Choroid plexus epithelial cell (primary cell): Measurements from ENCODE around the gene ENTREP1.
"Not testable (repeated sequence)": the region's sequence is repeated elsewhere in the genome, so short reads cannot be mapped to it uniquely, and the experiment has no call there.

Experiments
- DNase-seq: peaks from one replicate; pipeline ENCODE4 v3.0.0-alpha.2; 2010; ENCODE audit warnings: low read depth
- H3K4me3 ChIP-seq: 2 replicates; pipeline ENCODE4 v1.5.1; 2011; ENCODE audit warnings: low read depth, mild to moderate bottlenecking, control low read depth, low read length, moderate library complexity
- CTCF ChIP-seq: conservative IDR thresholded peaks from 2 replicates; pipeline ENCODE4 v1.5.1; 2011; ENCODE audit warnings: low read depth, mild to moderate bottlenecking, control low read depth, inconsistent platforms, low read length, moderate library complexity

ENTREP1 gene

DNA sequence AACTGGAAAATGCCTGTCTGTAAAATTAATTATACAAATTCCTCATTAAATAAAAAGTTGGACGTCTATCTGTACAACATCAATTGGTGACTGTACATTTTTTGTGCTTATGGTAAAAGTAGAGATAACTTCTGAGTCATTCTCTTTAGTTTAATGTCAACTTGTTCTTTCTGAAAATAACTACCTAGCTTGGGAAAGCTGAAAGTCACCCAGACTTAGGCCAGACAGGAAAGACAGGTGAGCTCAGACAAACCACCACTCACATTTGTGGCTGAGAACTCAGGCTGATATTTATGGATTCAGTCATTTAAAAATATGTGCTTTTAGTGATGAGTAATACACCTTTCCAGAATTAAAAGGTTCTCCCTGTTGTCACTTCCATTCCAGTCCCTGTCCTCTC, 31.9 kb upstream of the ENTREP1 start:
- H3K4me3 ChIP-seq: no peak overlapping the region
- no peak for DNase-seq
- TF ChIP-seq CTCF: no peak

DNA sequence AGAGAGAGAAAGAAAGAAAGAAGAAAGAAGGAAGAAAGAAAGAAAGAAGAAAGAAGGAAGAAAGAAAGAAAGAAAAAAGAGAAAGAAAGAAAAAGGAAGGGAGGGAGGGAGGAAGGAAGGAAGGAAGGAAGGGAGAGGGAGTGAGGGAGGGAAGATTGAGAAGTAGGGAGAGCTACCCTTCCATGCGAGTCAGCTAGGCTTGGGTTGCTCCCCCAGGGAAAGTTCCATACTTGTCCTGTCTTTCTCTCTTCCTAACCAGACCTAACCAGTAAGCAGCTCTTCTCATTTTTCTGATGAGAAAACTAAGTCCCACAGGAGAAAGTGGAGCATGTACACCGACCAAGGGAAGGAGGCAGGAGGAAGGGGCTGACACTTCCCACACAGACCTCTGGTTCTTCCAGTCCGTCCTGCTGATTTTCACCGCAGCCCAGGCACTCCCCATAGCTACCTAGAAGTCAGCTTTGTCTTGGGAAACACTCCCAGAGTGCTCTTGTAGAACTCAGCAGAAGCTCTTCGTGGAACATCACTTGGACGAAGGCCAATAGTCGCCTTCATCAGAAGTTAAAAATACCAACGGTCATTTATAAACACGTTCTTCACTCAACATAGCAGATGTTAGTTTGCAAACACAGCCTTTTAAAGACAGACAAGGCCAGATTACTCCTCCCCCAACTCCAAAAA, 29.0 kb upstream of the ENTREP1 start:
- DNase-seq: peak; percentile 46
- no peak overlapping the region for H3K4me3 ChIP-seq
- no peak for TF ChIP-seq CTCF

DNA sequence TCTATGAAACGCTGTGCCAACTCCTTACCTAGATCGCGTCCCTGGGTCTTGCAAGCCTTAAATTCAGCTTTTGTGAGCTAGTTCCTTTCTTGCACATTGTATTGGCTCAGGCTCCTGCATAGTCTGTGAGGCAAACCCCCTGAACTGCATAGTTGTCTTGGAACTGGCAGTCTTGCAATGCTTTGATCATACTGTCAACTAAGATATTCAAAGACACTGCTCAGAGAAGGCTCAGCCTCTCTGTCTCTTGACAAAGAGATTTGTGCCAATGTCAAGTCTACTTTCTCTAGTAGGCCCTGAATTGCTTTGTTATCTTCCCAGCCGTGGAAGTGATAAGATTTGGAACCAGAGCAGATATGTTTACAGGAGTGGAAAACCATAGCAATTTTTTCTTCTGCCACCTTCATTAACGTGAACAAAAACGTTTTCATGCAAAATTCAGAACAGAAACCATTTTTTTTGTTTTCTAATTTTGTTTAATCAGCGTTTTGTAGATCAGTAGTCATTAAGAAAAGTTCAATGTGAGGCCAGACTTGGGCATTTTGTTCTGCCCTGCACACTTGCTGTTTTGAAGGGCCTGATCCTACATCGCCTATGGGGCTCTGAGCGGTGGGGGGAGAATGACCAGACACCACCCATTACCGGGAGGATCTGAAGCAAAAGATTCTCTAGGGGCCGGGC, 27.6 kb upstream of the ENTREP1 start:
- no peak overlapping the region for H3K4me3 ChIP-seq
- no peak for TF ChIP-seq CTCF
- no peak for DNase-seq

DNA sequence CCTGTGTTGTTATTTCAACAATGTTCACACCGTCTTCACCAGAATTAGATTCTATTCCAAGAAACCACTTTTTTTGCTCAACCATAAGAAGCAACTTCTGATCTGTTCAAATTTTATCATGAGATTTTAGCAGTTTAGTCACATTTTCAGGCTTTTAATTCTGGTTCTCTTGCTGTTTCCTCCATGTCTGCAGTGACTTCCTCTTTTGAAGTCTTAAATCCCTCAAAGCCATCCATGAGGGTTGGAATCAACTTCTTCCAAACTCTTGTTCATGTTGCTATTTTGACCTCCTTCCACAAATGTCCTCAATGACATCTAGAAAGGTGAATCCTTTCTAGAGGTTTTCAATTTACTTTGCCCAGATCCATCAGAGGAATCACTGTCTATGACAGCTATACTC, 25.7 kb upstream of the ENTREP1 start:
- no peak for DNase-seq
- no peak for TF ChIP-seq CTCF

GRCh38 chr9:69299826-69300225, 25.2 kb upstream of the ENTREP1 start:
- no peak overlapping the region for H3K4me3 ChIP-seq
- peak; percentile 5 for DNase-seq
- TF ChIP-seq CTCF: no peak

More for the DNA sequence above, 25.7 kb upstream of the ENTREP1 start:
- H3K4me3 ChIP-seq: no peak overlapping the region

DNA sequence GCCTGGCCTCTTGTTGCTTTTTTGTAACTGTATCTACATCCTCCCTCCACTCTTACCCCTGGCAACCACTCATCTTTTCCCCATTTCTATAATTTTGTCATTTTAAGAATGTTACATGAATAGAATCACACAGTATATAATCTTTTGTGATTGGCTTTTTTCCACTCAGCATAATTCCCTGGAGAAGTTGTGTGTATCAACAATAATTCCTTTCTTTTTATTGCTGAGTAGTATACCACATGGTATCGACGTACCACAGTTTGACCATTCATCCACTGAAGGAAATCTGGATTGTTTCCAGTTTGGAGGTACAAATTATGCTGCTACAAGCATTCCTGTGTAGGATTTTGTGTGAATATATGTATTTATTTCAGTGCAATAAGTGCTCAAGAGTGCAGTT, 21.7 kb upstream of the ENTREP1 start:
- no peak for DNase-seq
- TF ChIP-seq CTCF: no peak
- no peak overlapping the region for H3K4me3 ChIP-seq

- H3K4me3 ChIP-seq, DNase-seq: not testable (repeated sequence)
Measured at GRCh38 chr9:69306895-69307445, 18.0 kb upstream of the ENTREP1 start.
